GM23338 (cell line): ENCODE measurements around the gene ZNF747. TPM values are rescaled to one million over a fixed set of nuclear protein-coding genes. Genes with fewer than 3 reads are reported as not detected.

ENCODE experiments used
- ATAC-seq: fragments of 200-7000 bp; cut with Tn5 transposase; 3 replicates; pipeline ENCODE4 v1.9.1; 2020
- DNase-seq: peaks from one replicate; pipeline ENCODE4 v3.0.0-alpha.2; 2015; ENCODE audit warnings: low spot score
- H2AFZ ChIP-seq: fragments of 200-600 bp; sonication (generic); 2 replicates; pipeline ENCODE4 v1.8.0; 2016; ENCODE audit warnings: antibody characterized with exemption, mild to moderate bottlenecking, moderate library complexity
- H3F3A ChIP-seq: fragments of 200-600 bp; sonication (generic); replicated peaks from 2 replicates; pipeline ENCODE4 v1.8.0; 2017; ENCODE audit warnings: antibody characterized with exemption, mixed run types, low read depth
- H3K27ac ChIP-seq: fragments of 200-600 bp; sonication (generic); 2 replicates; pipeline ENCODE4 v1.6.1; 2016; ENCODE audit warnings: low read depth
- H3K27me3 ChIP-seq: fragments of 200-600 bp; sonication (generic); 2 replicates; pipeline ENCODE4 v1.8.0; 2016; ENCODE audit warnings: mild to moderate bottlenecking, mixed run types, moderate library complexity; ENCODE audit not compliant: insufficient read depth
- H3K36me3 ChIP-seq: fragments of 200-600 bp; sonication (generic); 2 replicates; pipeline ENCODE4 v1.8.0; 2016; ENCODE audit warnings: mild to moderate bottlenecking; ENCODE audit not compliant: insufficient read depth
- H3K4me1 ChIP-seq: fragments of 200-600 bp; sonication (generic); 2 replicates; pipeline ENCODE4 v1.8.0; 2016; ENCODE audit warnings: mild to moderate bottlenecking, moderate library complexity; ENCODE audit not compliant: insufficient read depth
- H3K4me2 ChIP-seq: fragments of 200-600 bp; sonication (generic); 2 replicates; pipeline ENCODE4 v1.7.1; 2017; ENCODE audit warnings: mixed run types
- H3K4me3 ChIP-seq: fragments of 200-600 bp; sonication (generic); 2 replicates; pipeline ENCODE4 v1.6.1; 2016; ENCODE audit warnings: mixed run types
- H3K79me2 ChIP-seq: fragments of 200-600 bp; sonication (generic); replicated peaks from 2 replicates; pipeline ENCODE4 v1.8.0; 2017; ENCODE audit warnings: mild to moderate bottlenecking; ENCODE audit not compliant: insufficient read depth
- H3K9me2 ChIP-seq: fragments of 200-600 bp; sonication (generic); 2 replicates; pipeline ENCODE4 v1.8.0; 2017; ENCODE audit not compliant: insufficient read depth
- H4K20me1 ChIP-seq: fragments of 200-600 bp; sonication (generic); replicated peaks from 2 replicates; pipeline ENCODE4 v1.8.0; 2017; ENCODE audit warnings: mild to moderate bottlenecking; ENCODE audit not compliant: insufficient read depth
- H3K27ac Mint-ChIP-seq: 2 replicates; pipeline ENCODE4 v1.8.0; 2020; ENCODE audit warnings: inconsistent platforms, mild to moderate bottlenecking, moderate library complexity, mixed read lengths
- H3K27me3 Mint-ChIP-seq: 3 replicates; pipeline ENCODE4 v1.8.0; 2022; ENCODE audit warnings: low read depth, mild to moderate bottlenecking, moderate library complexity, mixed read lengths, inconsistent platforms; ENCODE audit not compliant: insufficient read depth, poor library complexity
- H3K36me3 Mint-ChIP-seq: 3 replicates; pipeline ENCODE4 v1.8.0; 2021; ENCODE audit warnings: low read depth, mild to moderate bottlenecking, inconsistent platforms, moderate library complexity, mixed read lengths
- H3K4me1 Mint-ChIP-seq: 3 replicates; pipeline ENCODE4 v1.8.0; 2020; ENCODE audit warnings: mild to moderate bottlenecking, inconsistent platforms, mixed read lengths
- H3K4me3 Mint-ChIP-seq: 3 replicates; pipeline ENCODE4 v1.8.0; 2021; ENCODE audit warnings: moderate library complexity, mild to moderate bottlenecking, inconsistent platforms, mixed read lengths
- H3K9me3 Mint-ChIP-seq: 3 replicates; pipeline ENCODE4 v1.8.0; 2020; ENCODE audit warnings: moderate library complexity, mild to moderate bottlenecking, inconsistent platforms, mixed read lengths
- CREB1 ChIP-seq: fragments of 250-450 bp; sonication (Bioruptor Pico); IDR thresholded peaks from 2 replicates; pipeline ENCODE4 v1.5.0; 2020; ENCODE audit warnings: low read depth, mild to moderate bottlenecking, moderate library complexity
- EZH2 ChIP-seq: fragments of 200-600 bp; sonication (generic); IDR thresholded peaks from one replicate; pipeline ENCODE4 v1.8.0; 2017; ENCODE audit warnings: antibody characterized with exemption, mild to moderate bottlenecking, low read depth; ENCODE audit not compliant: unreplicated experiment
- EZH2phosphoT487 ChIP-seq: fragments of 200-600 bp; sonication (generic); IDR thresholded peaks from one replicate; pipeline ENCODE4 v1.8.1; 2018; ENCODE audit warnings: antibody characterized with exemption; ENCODE audit not compliant: unreplicated experiment
- JUNB ChIP-seq: IDR thresholded peaks from one replicate; pipeline ENCODE4 v1.6.1; 2016; ENCODE audit warnings: antibody characterized with exemption; ENCODE audit not compliant: unreplicated experiment
- NANOG ChIP-seq: IDR thresholded peaks from 2 replicates; pipeline ENCODE4 v1.6.1; 2016; ENCODE audit warnings: antibody characterized with exemption, borderline replicate concordance
- POLR2AphosphoS5 ChIP-seq: IDR thresholded peaks from 2 replicates; pipeline ENCODE4 v1.6.1; 2016; ENCODE audit warnings: antibody characterized with exemption, low read depth
- STAT1 ChIP-seq: IDR thresholded peaks from one replicate; pipeline ENCODE4 v1.6.1; 2016; ENCODE audit warnings: antibody characterized with exemption; ENCODE audit not compliant: unreplicated experiment
- ZNF114 ChIP-seq: fragments of 250-450 bp; sonication (Bioruptor Pico); IDR thresholded peaks from 2 replicates; pipeline ENCODE4 v1.5.0; 2020; ENCODE audit warnings: mild to moderate bottlenecking, moderate library complexity
- ZNF331 ChIP-seq: fragments of 250-450 bp; sonication (Bioruptor Pico); IDR thresholded peaks from 2 replicates; pipeline ENCODE4 v1.5.0; 2020; ENCODE audit warnings: low read depth, mild to moderate bottlenecking, moderate library complexity
- polyA plus RNA-seq: library from polyadenylated mRNA; unstranded; fragments of >200 nt; fragmentation: Nextera tagmentation; extraction: Ambion mirVana; gene quantifications from 2 replicates; pipeline ENCODE4 v1.2.1, GENCODE V29; 2016
- total RNA-seq: library from RNA; depleted of rRNA; stranded (reverse); fragments of >200 nt; shearing (Covaris generic); gene quantifications from 2 replicates; pipeline ENCODE4 v1.2.3, GENCODE V29; 2014
- TF ChIP-seq, protein P1 (sequence below), 2 experiments: fragments of 200-600 bp in 1 of 2; sonication (generic) in 1 of 2; conservative IDR thresholded peaks; 2 replicates each; pipeline versions ENCODE4 v1.5.1 to v1.6.1; 2016 to 2017; ENCODE audit warnings: antibody characterized with exemption in 2 of 2, low read depth in 2 of 2, mild to moderate bottlenecking in 2 of 2, moderate library complexity in 1 of 2
- TF ChIP-seq, protein P2 (sequence below): IDR thresholded peaks from 2 replicates; pipeline ENCODE4 v1.6.1; 2016; ENCODE audit warnings: antibody characterized with exemption

Gene ZNF747
- total and polyA plus RNA-seq, 2 experiments from 2014 or later = 4.2 to 12.6 TPM

DNA sequence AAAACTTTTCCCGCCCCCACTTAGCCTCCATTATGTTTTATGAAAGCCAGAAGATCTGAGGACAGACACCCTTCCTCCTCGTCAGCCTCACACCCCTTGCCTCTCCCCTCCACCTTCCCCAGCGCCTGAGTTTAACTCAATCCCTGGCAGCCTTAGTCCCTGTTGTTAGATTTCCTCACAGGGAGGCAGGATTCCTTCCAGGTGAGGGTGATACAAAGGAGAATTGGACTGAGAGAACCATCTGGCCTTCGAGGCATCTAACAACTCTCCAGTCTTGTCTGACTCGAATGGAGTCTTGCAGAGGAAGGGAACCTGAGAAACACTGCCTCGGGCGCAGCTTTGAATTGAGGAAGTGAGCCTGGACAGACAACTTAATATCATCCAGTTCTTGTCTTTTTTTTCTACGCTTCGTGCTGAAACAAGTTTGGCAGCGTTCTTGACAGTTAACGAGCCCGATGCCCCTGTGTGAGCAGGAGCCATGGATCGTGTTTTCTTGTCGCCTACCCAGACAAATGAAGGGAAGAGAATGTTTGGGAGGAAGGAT lies 7.0 kb downstream of the ZNF747 start (continued):
- TF ChIP-seq CREB1 (CRISPR knock-in tag) (no peak), POLR2AphosphoS5 (no peak), ZNF331 (CRISPR knock-in tag) (no peak)
- TF ChIP-seq, protein P1, sequence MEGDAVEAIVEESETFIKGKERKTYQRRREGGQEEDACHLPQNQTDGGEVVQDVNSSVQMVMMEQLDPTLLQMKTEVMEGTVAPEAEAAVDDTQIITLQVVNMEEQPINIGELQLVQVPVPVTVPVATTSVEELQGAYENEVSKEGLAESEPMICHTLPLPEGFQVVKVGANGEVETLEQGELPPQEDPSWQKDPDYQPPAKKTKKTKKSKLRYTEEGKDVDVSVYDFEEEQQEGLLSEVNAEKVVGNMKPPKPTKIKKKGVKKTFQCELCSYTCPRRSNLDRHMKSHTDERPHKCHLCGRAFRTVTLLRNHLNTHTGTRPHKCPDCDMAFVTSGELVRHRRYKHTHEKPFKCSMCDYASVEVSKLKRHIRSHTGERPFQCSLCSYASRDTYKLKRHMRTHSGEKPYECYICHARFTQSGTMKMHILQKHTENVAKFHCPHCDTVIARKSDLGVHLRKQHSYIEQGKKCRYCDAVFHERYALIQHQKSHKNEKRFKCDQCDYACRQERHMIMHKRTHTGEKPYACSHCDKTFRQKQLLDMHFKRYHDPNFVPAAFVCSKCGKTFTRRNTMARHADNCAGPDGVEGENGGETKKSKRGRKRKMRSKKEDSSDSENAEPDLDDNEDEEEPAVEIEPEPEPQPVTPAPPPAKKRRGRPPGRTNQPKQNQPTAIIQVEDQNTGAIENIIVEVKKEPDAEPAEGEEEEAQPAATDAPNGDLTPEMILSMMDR (conservative IDR thresholded peaks at IDR 0.05; ENCODE audit: low read depth in 2 of 2) = no peak

DNA sequence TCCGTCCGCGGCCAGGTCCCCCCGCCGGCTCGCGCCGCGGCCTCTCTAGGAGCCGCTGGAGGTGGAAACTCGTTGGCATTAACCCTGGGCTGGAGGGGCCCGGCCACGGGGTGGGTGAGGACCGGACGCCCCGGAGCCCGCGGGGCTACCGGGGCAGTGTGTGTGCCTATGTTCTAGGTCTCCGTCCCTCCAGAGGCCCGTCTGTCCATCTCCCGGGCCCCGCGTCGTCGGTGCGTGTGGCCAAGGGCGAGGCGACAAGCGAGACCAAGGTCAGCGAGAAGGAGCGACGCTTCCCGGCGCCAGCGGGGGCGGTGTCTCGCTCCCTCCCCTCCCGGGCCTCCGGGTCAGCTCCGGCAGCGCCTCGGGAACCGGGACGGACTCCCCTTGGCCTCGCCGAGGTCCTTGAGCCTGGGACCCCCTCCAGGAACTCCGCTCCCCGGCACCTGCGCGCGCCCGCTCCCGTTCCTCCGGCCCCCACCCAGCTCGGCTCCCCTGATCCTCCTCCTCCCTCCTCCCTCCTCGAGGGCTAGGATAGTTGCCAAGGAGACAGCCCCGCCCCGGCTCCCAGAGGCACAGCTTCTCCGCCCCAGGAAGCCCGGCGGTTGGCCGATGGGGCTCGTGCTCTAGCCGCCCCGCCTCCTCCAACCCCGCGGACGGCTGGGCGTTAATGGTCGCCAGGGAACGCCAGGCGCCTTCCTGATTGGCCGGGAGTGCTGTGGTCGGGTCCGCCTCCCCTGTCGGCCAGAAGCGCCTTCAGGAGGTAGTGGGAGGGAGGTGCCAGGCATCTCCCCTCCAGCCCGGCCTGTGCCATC lies 7.6 kb downstream of the ZNF747 start:
- H3K27me3 ChIP-seq = no peaks in the 10 kb centered on the region
- peak overlapping the region; percentile 89 for H3K4me3 ChIP-seq
- peaks cover 15% of the 10 kb centered on the region for H3F3A ChIP-seq
- peak overlapping the region; percentile 93 for H3K27ac Mint-ChIP-seq
- peak overlapping the region; percentile 68 for H3K4me3 Mint-ChIP-seq
- peak; percentile 89 for ATAC-seq
- no peaks in the 10 kb centered on the region for H3K36me3 ChIP-seq
- H3K36me3 Mint-ChIP-seq = peaks cover 15% of the 10 kb centered on the region
- peak overlapping the region; percentile 94 for H3K27ac ChIP-seq
- H3K4me1 ChIP-seq = peaks cover 13% of the 10 kb centered on the region
- peaks cover 13% of the 10 kb centered on the region; the same call in 1 of the 2 replicates for H3K79me2 ChIP-seq
- no peaks in the 10 kb centered on the region for H4K20me1 ChIP-seq
- no peaks in the 10 kb centered on the region for H3K9me3 Mint-ChIP-seq
- peak; percentile 99 for DNase-seq
- peaks cover 18% of the 10 kb centered on the region for H3K27me3 Mint-ChIP-seq
- peak overlapping the region; percentile 83 for H3K4me2 ChIP-seq
- peaks cover 16% of the 10 kb centered on the region for H3K4me1 Mint-ChIP-seq
- H2AFZ ChIP-seq = peak overlapping the region; percentile 84
- H3K9me2 ChIP-seq = no peaks in the 10 kb centered on the region
- TF ChIP-seq, protein P2, sequence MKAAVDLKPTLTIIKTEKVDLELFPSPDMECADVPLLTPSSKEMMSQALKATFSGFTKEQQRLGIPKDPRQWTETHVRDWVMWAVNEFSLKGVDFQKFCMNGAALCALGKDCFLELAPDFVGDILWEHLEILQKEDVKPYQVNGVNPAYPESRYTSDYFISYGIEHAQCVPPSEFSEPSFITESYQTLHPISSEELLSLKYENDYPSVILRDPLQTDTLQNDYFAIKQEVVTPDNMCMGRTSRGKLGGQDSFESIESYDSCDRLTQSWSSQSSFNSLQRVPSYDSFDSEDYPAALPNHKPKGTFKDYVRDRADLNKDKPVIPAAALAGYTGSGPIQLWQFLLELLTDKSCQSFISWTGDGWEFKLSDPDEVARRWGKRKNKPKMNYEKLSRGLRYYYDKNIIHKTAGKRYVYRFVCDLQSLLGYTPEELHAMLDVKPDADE = peak; percentile 42; the same call in 1 of the 2 replicates
- TF ChIP-seq JUNB (no peak), EZH2phosphoT487 (no peak), ZNF114 (CRISPR knock-in tag) (no peak), STAT1 (no peak), CREB1 (CRISPR knock-in tag) (0 out of 2 replicates have a peak, but pooled peaks have one; percentile 17), POLR2AphosphoS5 (peak; percentile 63), NANOG (no peak), ZNF331 (CRISPR knock-in tag) (no peak), EZH2 (no peak)
- TF ChIP-seq, protein P1 (conservative IDR thresholded peaks at IDR 0.05; ENCODE audit: low read depth in 2 of 2) = peak in 1 of 2 experiments; percentile 16; a peak in 1 of 4 replicates
